Measurements from ENCODE around the gene NINJ1. TPM values are rescaled to one million over a fixed set of nuclear protein-coding genes. Genes with fewer than 3 reads are reported as not detected.

Gene NINJ1
- polyA plus RNA-seq, 1 of the 3 experiments (the other 2 are of a cell fraction), result 31.7 TPM

GRCh38 chr9:93143830-93144530, 9.9 kb upstream of the NINJ1 start:
- peak overlapping the region in 1 of 2 experiments; percentile 36; a peak in 1 of 4 replicates for H3K27ac ChIP-seq (ENCODE audit: low read depth in 2 of 2, low read length in 1 of 2)
- 73% methylated on average over 10 of the region's 15 CpGs for WGBS (ENCODE audit: low lambda C conversion rate)
- no peaks in the 10 kb centered on the region for H3K9me2 ChIP-seq
- no peaks in the 10 kb centered on the region for H3K36me3 ChIP-seq (replicated peaks in 1 of 2; ENCODE audit: control insufficient read depth in 1 of 2, insufficient read depth in 2 of 2, low read length in 1 of 2)
- CTCF ChIA-PET, result interaction anchor here (0.9 kb wide), 1 partner anchor 88 kb away, joined by 3 read pairs; no protein-coding TSS in a partner anchor
- peak; percentile 66 for DNase-seq
- no peak overlapping the region for H3K9ac ChIP-seq
- H3K4me2 ChIP-seq, result peak overlapping the region; percentile 13; the same call in 1 of the 2 replicates
- H3K4me1 ChIP-seq (ENCODE audit: control insufficient read depth in 1 of 2, insufficient read depth in 2 of 2, low read depth in 1 of 2, low read length in 1 of 2), result peaks cover 0 to 15% of the 10 kb centered on the region in 2 experiments; a peak in 1 of 4 replicates
- H3K9me3 ChIP-seq, result no peaks in the 10 kb centered on the region
- no peak overlapping the region; the same call in 1 of the 2 replicates for H2AFZ ChIP-seq (ENCODE audit: low read depth)
- no peak overlapping the region for H3K4me3 ChIP-seq (ENCODE audit: low read depth in 2 of 2, low read length in 1 of 2)
- H4K20me1 ChIP-seq (ENCODE audit: insufficient read depth), result no peaks in the 10 kb centered on the region
- POLR2A ChIA-PET, result interaction anchor here (1.1 kb wide), 1 partner anchor 10 kb away, joined by 3 read pairs; the partner anchor contains the start of gene NINJ1
- no peaks in the 10 kb centered on the region for H3K79me2 ChIP-seq (ENCODE audit: insufficient read depth)
- H3K27me3 ChIP-seq (ENCODE audit: insufficient read depth), result no peaks in the 10 kb centered on the region
- no peaks in the 10 kb centered on the region for H3F3A ChIP-seq (replicated peaks; ENCODE audit: insufficient read depth)
- TF ChIP-seq ZBTB33 (IDR thresholded peaks at IDR 0.05; ENCODE audit: borderline replicate concordance, low read depth), result no peak
- TF ChIP-seq RFX5 (IDR thresholded peaks at IDR 0.05; ENCODE audit: low read length), result peak; percentile 87
- TF ChIP-seq EP300 (IDR thresholded peaks at IDR 0.05; ENCODE audit: borderline replicate concordance in 1 of 2, low read depth in 1 of 2, low read length in 1 of 2), result no peak
- TF ChIP-seq YY1 (IDR thresholded peaks at IDR 0.05; ENCODE audit: low read depth), result no peak

GRCh38 chr9:93141771-93142483, 7.9 kb upstream of the NINJ1 start:
- ChIA-PET POLR2A (interaction anchor here (0.7 kb wide), 1 partner anchor 146 kb away, joined by 3 read pairs; no protein-coding TSS in a partner anchor), CTCF (interaction anchor here (1.7 kb wide), 1 partner anchor 12 kb away, joined by 15 read pairs; no protein-coding TSS in a partner anchor)
- H3K9me3 ChIP-seq, result no peaks in the 10 kb centered on the region
- H3K9ac ChIP-seq, result no peak overlapping the region
- no peaks in the 10 kb centered on the region for H3K36me3 ChIP-seq (replicated peaks in 1 of 2; ENCODE audit: control insufficient read depth in 1 of 2, insufficient read depth in 2 of 2, low read length in 1 of 2)
- H3K9me2 ChIP-seq, result no peaks in the 10 kb centered on the region
- 69% methylated on average over 1 of the region's 8 CpGs for WGBS (ENCODE audit: low lambda C conversion rate)
- no peak overlapping the region for H3K27ac ChIP-seq (ENCODE audit: low read depth in 2 of 2, low read length in 1 of 2)
- H3F3A ChIP-seq (replicated peaks; ENCODE audit: insufficient read depth), result no peaks in the 10 kb centered on the region
- DNase-seq, result no peak
- no peaks in the 10 kb centered on the region for H3K79me2 ChIP-seq (ENCODE audit: insufficient read depth)
- peaks cover 0 to 15% of the 10 kb centered on the region in 2 experiments; a peak in 1 of 4 replicates for H3K4me1 ChIP-seq (ENCODE audit: control insufficient read depth in 1 of 2, insufficient read depth in 2 of 2, low read depth in 1 of 2, low read length in 1 of 2)
- H3K27me3 ChIP-seq (ENCODE audit: insufficient read depth), result no peaks in the 10 kb centered on the region
- no peak overlapping the region for H3K4me2 ChIP-seq
- H3K4me3 ChIP-seq (ENCODE audit: low read depth in 2 of 2, low read length in 1 of 2), result no peak overlapping the region
- H2AFZ ChIP-seq (ENCODE audit: low read depth), result no peak overlapping the region
- no peaks in the 10 kb centered on the region for H4K20me1 ChIP-seq (ENCODE audit: insufficient read depth)
- TF ChIP-seq FOXM1 (IDR thresholded peaks at IDR 0.05; ENCODE audit: low read depth) (no peak), USF1 (IDR thresholded peaks at IDR 0.05; ENCODE audit: borderline replicate concordance, low read depth) (no peak), PBX3 (IDR thresholded peaks at IDR 0.05) (no peak), CHD2 (IDR thresholded peaks at IDR 0.05; ENCODE audit: low read length, partially characterized antibody) (no peak), USF2 (IDR thresholded peaks at IDR 0.05; ENCODE audit: borderline replicate concordance, low read depth, low read length) (no peak), POLR2AphosphoS5 (IDR thresholded peaks at IDR 0.05; ENCODE audit: low read depth, low read length) (no peak), MEF2A (IDR thresholded peaks at IDR 0.05; ENCODE audit: borderline replicate concordance, low read depth) (no peak), FOXJ3 (CRISPR knock-in tag; IDR thresholded peaks at IDR 0.05) (no peak), YY1 (IDR thresholded peaks at IDR 0.05; ENCODE audit: low read depth) (no peak), IRF3 (IDR thresholded peaks at IDR 0.05; ENCODE audit: low read depth, low read length) (no peak), RCOR1 (IDR thresholded peaks at IDR 0.05; ENCODE audit: low read length) (no peak), NFIC (IDR thresholded peaks at IDR 0.05; ENCODE audit: borderline replicate concordance) (no peak), TEAD4 (IDR thresholded peaks at IDR 0.05; ENCODE audit: borderline replicate concordance, insufficient read depth) (no peak), SIN3A (IDR thresholded peaks at IDR 0.05; ENCODE audit: borderline replicate concordance, low read depth, low read length) (no peak), NRF1 (IDR thresholded peaks at IDR 0.05; ENCODE audit: low read depth, low read length) (no peak), SMC3 (IDR thresholded peaks at IDR 0.05; ENCODE audit: low read depth, low read length) (no peak)

Measured in SK-N-SH (cell line).